Mesenchymal stem cell (in vitro differentiated cells and primary cell): ENCODE measurements around the gene HCN3.
A peak's percentile ranks its signal among the peaks of the same experiment; 100 is the strongest.
"Not testable (repeated sequence)": the region's sequence is repeated elsewhere in the genome, so short reads cannot be mapped to it uniquely, and the experiment has no call there.

Source experiments
- DNase-seq: peaks from one replicate; pipeline ENCODE4 v3.0.0-alpha.2; 2013
- H2AFZ ChIP-seq: one replicate; pipeline ENCODE4 v1.6.1; 2013; ENCODE audit warnings: low read depth, mild to moderate bottlenecking, control low read depth, inconsistent platforms, low read length, moderate library complexity
- H2AK5ac ChIP-seq: 2 replicates; pipeline ENCODE4 v1.6.1; 2013; ENCODE audit warnings: low read length, moderate library complexity, mild to moderate bottlenecking, inconsistent platforms; ENCODE audit not compliant: severe bottlenecking
- H2BK120ac ChIP-seq: one replicate; pipeline ENCODE4 v1.6.1; 2013; ENCODE audit warnings: low read depth, mild to moderate bottlenecking, inconsistent platforms, low read length, moderate library complexity
- H2BK12ac ChIP-seq, 2 experiments: one replicate each; pipeline ENCODE4 v1.6.1; 2013; ENCODE audit warnings: inconsistent platforms in 2 of 2, low read length in 2 of 2, mild to moderate bottlenecking in 2 of 2, moderate library complexity in 2 of 2, control low read depth in 1 of 2
- H2BK15ac ChIP-seq: one replicate; pipeline ENCODE4 v1.6.1; 2013; ENCODE audit warnings: mild to moderate bottlenecking, low read depth, inconsistent platforms; ENCODE audit not compliant: poor library complexity, severe bottlenecking
- H2BK5ac ChIP-seq: 2 replicates; pipeline ENCODE4 v1.6.1; 2013; ENCODE audit warnings: low read depth, mild to moderate bottlenecking, low read length, control low read depth, inconsistent platforms; ENCODE audit not compliant: poor library complexity, severe bottlenecking
- H3K14ac ChIP-seq, 2 experiments: one replicate each; pipeline ENCODE4 v1.6.1; 2013; ENCODE audit warnings: inconsistent platforms in 2 of 2, low read length in 2 of 2, control low read depth in 1 of 2, mild to moderate bottlenecking in 1 of 2, moderate library complexity in 1 of 2
- H3K18ac ChIP-seq, 2 experiments: one replicate each; pipeline ENCODE4 v1.6.1; 2013; ENCODE audit warnings: inconsistent platforms in 2 of 2, low read length in 2 of 2, control low read depth in 1 of 2, low read depth in 1 of 2, mild to moderate bottlenecking in 1 of 2
- H3K23ac ChIP-seq, 2 experiments: one replicate each; pipeline ENCODE4 v1.6.1; 2013; ENCODE audit warnings: inconsistent platforms in 2 of 2, low read length in 2 of 2, mild to moderate bottlenecking in 2 of 2, moderate library complexity in 2 of 2, control low read depth in 1 of 2
- H3K27ac ChIP-seq: 2 replicates; pipeline ENCODE4 v1.5.1; 2013; ENCODE audit warnings: mild to moderate bottlenecking, moderate library complexity, low read length, control low read depth, inconsistent platforms; ENCODE audit not compliant: poor library complexity, severe bottlenecking
- H3K27me3 ChIP-seq, 2 experiments: 2 replicates each; pipeline versions ENCODE4 v1.6.1 to v1.7.0; 2013; ENCODE audit warnings: low read length in 2 of 2, mild to moderate bottlenecking in 2 of 2, moderate library complexity in 2 of 2, control low read depth in 1 of 2, inconsistent platforms in 1 of 2; ENCODE audit not compliant: control insufficient read depth in 1 of 2, insufficient read depth in 1 of 2
- H3K36me3 ChIP-seq, 2 experiments: 2 replicates each; pipeline versions ENCODE4 v1.6.1 to v1.7.0; 2013; ENCODE audit warnings: low read length in 2 of 2, control low read depth in 1 of 2, inconsistent platforms in 1 of 2, low read depth in 1 of 2, mild to moderate bottlenecking in 1 of 2; ENCODE audit not compliant: insufficient read depth in 2 of 2, control insufficient read depth in 1 of 2
- H3K4ac ChIP-seq, 2 experiments: one replicate each; pipeline ENCODE4 v1.6.1; 2013; ENCODE audit warnings: inconsistent platforms in 2 of 2, low read length in 2 of 2, mild to moderate bottlenecking in 2 of 2, moderate library complexity in 2 of 2, control low read depth in 1 of 2, low read depth in 1 of 2
- H3K4me1 ChIP-seq: 2 replicates; pipeline ENCODE4 v1.6.1; 2013; ENCODE audit warnings: low read depth, low read length, control low read depth; ENCODE audit not compliant: control insufficient read depth, insufficient read depth
- H3K4me2 ChIP-seq: 2 replicates; pipeline ENCODE4 v1.6.1; 2013; ENCODE audit warnings: low read length, mild to moderate bottlenecking, inconsistent platforms; ENCODE audit not compliant: poor library complexity, severe bottlenecking
- H3K4me3 ChIP-seq, 2 experiments: 2 replicates each; pipeline versions ENCODE4 v1.5.1 to v1.7.0; 2013; ENCODE audit warnings: low read length in 2 of 2, mild to moderate bottlenecking in 2 of 2, control low read depth in 1 of 2, low read depth in 1 of 2; ENCODE audit not compliant: insufficient read depth in 1 of 2
- H3K79me1 ChIP-seq: replicated peaks from 2 replicates; pipeline ENCODE4 v1.6.1; 2013; ENCODE audit warnings: mild to moderate bottlenecking, control low read depth, low read length, inconsistent platforms; ENCODE audit not compliant: poor library complexity, severe bottlenecking
- H3K9ac ChIP-seq: 2 replicates; pipeline ENCODE4 v1.7.0; 2013; ENCODE audit warnings: mild to moderate bottlenecking, low read length, moderate library complexity
- H3K9me3 ChIP-seq: 2 replicates; pipeline ENCODE4 v1.7.0; 2013; ENCODE audit warnings: mild to moderate bottlenecking, low read length; ENCODE audit not compliant: control insufficient read depth
- H4K8ac ChIP-seq: one replicate; pipeline ENCODE4 v1.6.1; 2013; ENCODE audit warnings: inconsistent platforms, mild to moderate bottlenecking, low read length, moderate library complexity
- H4K91ac ChIP-seq: one replicate; pipeline ENCODE4 v1.6.1; 2013; ENCODE audit warnings: mild to moderate bottlenecking, low read length, inconsistent platforms
- WGBS: methylation state at CpG from one replicate; pipeline ENCODE4 v1.1.7; 2013; ENCODE audit warnings: mixed read lengths; 5-methylcytosine and 5-hydroxymethylcytosine counted together

Gene HCN3

GRCh38 chr1:155232001-155232978, 45.0 kb upstream of the HCN3 start:
- Histone ChIP-seq H3K36me3 (peaks cover 19 to 22% of the 10 kb centered on the region in 2 experiments), H2BK5ac (peak overlapping the region; percentile 31), H3K27ac (peak overlapping the region; percentile 60)
- H3K79me1 ChIP-seq, H2AFZ ChIP-seq, H2AK5ac ChIP-seq, H3K4me3 ChIP-seq, H4K8ac ChIP-seq, H3K4me2 ChIP-seq, H3K27me3 ChIP-seq, H3K14ac ChIP-seq, H3K18ac ChIP-seq, H3K9ac ChIP-seq, H2BK120ac ChIP-seq, DNase-seq, H2BK12ac ChIP-seq, H2BK15ac ChIP-seq, H4K91ac ChIP-seq, H3K23ac ChIP-seq, H3K4ac ChIP-seq, H3K4me1 ChIP-seq, H3K9me3 ChIP-seq: not testable (repeated sequence)
- WGBS, result 87% methylated on average over 12 of the region's 13 CpGs

GRCh38 chr1:155233502-155233901, 43.8 kb upstream of the HCN3 start:
- H2BK15ac ChIP-seq, DNase-seq, H3K4ac ChIP-seq, H3K9ac ChIP-seq, H3K4me1 ChIP-seq, H3K27ac ChIP-seq, H3K4me2 ChIP-seq, H3K4me3 ChIP-seq, H2BK5ac ChIP-seq, H3K9me3 ChIP-seq, H3K79me1 ChIP-seq, H2BK120ac ChIP-seq, H2AK5ac ChIP-seq, H3K18ac ChIP-seq, H3K14ac ChIP-seq, H2BK12ac ChIP-seq, H3K23ac ChIP-seq, H4K8ac ChIP-seq, H3K27me3 ChIP-seq, H4K91ac ChIP-seq, H2AFZ ChIP-seq: not testable (repeated sequence)
- H3K36me3 ChIP-seq, result peaks cover 27% of the 10 kb centered on the region in 2 experiments
- WGBS, result 86% methylated on average over 1 of the region's 5 CpGs

- H4K8ac ChIP-seq, H4K91ac ChIP-seq, H3K9me3 ChIP-seq, H2BK12ac ChIP-seq, H2BK15ac ChIP-seq, H3K18ac ChIP-seq, H3K79me1 ChIP-seq, H3K14ac ChIP-seq, H3K23ac ChIP-seq, H2AFZ ChIP-seq, H3K27me3 ChIP-seq, DNase-seq, H2BK120ac ChIP-seq, H3K4me1 ChIP-seq, H3K4me2 ChIP-seq, H3K27ac ChIP-seq, H3K4ac ChIP-seq, H3K4me3 ChIP-seq, H3K9ac ChIP-seq, H2AK5ac ChIP-seq, H2BK5ac ChIP-seq: not testable (repeated sequence)
- 91% methylated on average over 4 of the region's 9 CpGs for WGBS
- H3K36me3 ChIP-seq, result peaks cover 39 to 40% of the 10 kb centered on the region in 2 experiments
Measured at GRCh38 chr1:155235375-155235774, 41.9 kb upstream of the HCN3 start.

- H3K18ac ChIP-seq, result no peak overlapping the region
- no peak for DNase-seq
- no peaks in the 10 kb centered on the region for H3K9me3 ChIP-seq
- no peak overlapping the region for H2BK15ac ChIP-seq
- no peak overlapping the region for H3K14ac ChIP-seq
- no peak overlapping the region for H2AK5ac ChIP-seq
- no peak overlapping the region for H4K91ac ChIP-seq
- H3K27ac ChIP-seq, result no peak overlapping the region
- H3K4me3 ChIP-seq, result no peak overlapping the region
- H3K4me1 ChIP-seq, result peaks cover 10% of the 10 kb centered on the region
- H4K8ac ChIP-seq, result no peak overlapping the region
- H2BK12ac ChIP-seq, result no peak overlapping the region
- no peak overlapping the region for H3K9ac ChIP-seq
- no peak overlapping the region for H3K4me2 ChIP-seq
- H2BK5ac ChIP-seq, result no peak overlapping the region
- no peak overlapping the region for H3K23ac ChIP-seq
- H2BK120ac ChIP-seq, result no peak overlapping the region
- H3K4ac ChIP-seq, result no peak overlapping the region
- peaks cover 4% of the 10 kb centered on the region for H3K79me1 ChIP-seq
- WGBS, result 65% methylated on average over 4 of the region's 5 CpGs
- H2AFZ ChIP-seq, result no peak overlapping the region
- peaks cover 39 to 40% of the 10 kb centered on the region in 2 experiments for H3K36me3 ChIP-seq
- H3K27me3 ChIP-seq, result no peaks in the 10 kb centered on the region
Measured at GRCh38 chr1:155236451-155236850, 40.8 kb upstream of the HCN3 start.
